ENCODE measurements around the gene ARHGAP31.

DNA sequence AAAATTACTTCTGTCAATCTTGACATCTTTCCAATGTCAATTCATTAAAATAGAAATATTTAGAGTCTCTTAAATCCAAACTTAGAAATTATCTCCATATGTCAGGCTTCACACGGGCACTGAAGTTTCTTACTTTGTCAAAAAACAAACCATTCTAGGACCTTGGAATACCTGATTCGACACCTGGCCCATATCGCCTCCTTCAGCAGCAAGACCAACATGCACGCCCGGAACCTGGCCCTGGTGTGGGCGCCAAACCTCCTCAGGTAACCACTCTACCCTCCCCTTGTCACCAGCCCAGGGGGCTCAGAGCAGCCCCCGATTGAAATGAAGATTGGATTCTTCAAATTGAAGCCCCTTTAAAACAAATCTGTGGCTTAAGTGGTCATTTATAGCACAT, 88.0 kb downstream of the ARHGAP31 start:
- TF ChIP-seq, protein P1, sequence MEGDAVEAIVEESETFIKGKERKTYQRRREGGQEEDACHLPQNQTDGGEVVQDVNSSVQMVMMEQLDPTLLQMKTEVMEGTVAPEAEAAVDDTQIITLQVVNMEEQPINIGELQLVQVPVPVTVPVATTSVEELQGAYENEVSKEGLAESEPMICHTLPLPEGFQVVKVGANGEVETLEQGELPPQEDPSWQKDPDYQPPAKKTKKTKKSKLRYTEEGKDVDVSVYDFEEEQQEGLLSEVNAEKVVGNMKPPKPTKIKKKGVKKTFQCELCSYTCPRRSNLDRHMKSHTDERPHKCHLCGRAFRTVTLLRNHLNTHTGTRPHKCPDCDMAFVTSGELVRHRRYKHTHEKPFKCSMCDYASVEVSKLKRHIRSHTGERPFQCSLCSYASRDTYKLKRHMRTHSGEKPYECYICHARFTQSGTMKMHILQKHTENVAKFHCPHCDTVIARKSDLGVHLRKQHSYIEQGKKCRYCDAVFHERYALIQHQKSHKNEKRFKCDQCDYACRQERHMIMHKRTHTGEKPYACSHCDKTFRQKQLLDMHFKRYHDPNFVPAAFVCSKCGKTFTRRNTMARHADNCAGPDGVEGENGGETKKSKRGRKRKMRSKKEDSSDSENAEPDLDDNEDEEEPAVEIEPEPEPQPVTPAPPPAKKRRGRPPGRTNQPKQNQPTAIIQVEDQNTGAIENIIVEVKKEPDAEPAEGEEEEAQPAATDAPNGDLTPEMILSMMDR (conservative IDR thresholded peaks at IDR 0.05 in 1 of 2, IDR thresholded peaks at IDR 0.05 in 1 of 2; ENCODE audit: extremely low read depth in 1 of 2, insufficient read depth in 1 of 2, low read depth in 1 of 2, low read length in 2 of 2) = no peak
- no peak for TF ChIP-seq EZH2 (IDR thresholded peaks at IDR 0.05; ENCODE audit: borderline replicate concordance, low read length)

All from mammary epithelial cell (primary cell).